Fibroblast of lung (primary cell): Measurements from ENCODE around the gene LCLAT1. TPM values are rescaled to one million over a fixed set of nuclear protein-coding genes. Genes with fewer than 3 reads are reported as not detected.

Experiments
- DNase-seq, 2 donors: peaks; one replicate each; pipeline versions ENCODE4 v3.0.0 to v3.0.0-alpha.2; 2010; ENCODE audit warnings: low read depth in 2 of 2
- H2AFZ ChIP-seq: 2 replicates; pipeline ENCODE4 v1.5.1; 2012; ENCODE audit warnings: low read length, control low read depth, inconsistent platforms
- H3K27ac ChIP-seq: 2 replicates; pipeline ENCODE4 v1.5.1; 2011; ENCODE audit warnings: low read length, control low read depth; ENCODE audit not compliant: insufficient read depth
- H3K27me3 ChIP-seq: 2 replicates; pipeline ENCODE4 v1.5.1; 2011; ENCODE audit warnings: mild to moderate bottlenecking, low read length; ENCODE audit not compliant: control insufficient read depth, insufficient read depth
- H3K36me3 ChIP-seq: 2 replicates; pipeline ENCODE4 v1.5.1; 2011; ENCODE audit warnings: low read length; ENCODE audit not compliant: control insufficient read depth, insufficient read depth
- H3K4me1 ChIP-seq: 2 replicates; pipeline ENCODE4 v1.5.1; 2011; ENCODE audit warnings: low read length; ENCODE audit not compliant: control insufficient read depth, insufficient read depth; ENCODE audit errors: extremely low read depth
- H3K4me2 ChIP-seq: 2 replicates; pipeline ENCODE4 v1.5.1; 2011; ENCODE audit warnings: low read length, control low read depth; ENCODE audit not compliant: insufficient read depth; ENCODE audit errors: extremely low read depth
- H3K4me3 ChIP-seq, 4 experiments: fragments of 200-600 bp in 1 of 4; sonication (generic) in 1 of 4; replicated peaks in 1 of 4; 2 replicates each; pipeline ENCODE4 v1.5.1; 2011 to 2016; ENCODE audit warnings: low read length in 4 of 4, low read depth in 3 of 4, mild to moderate bottlenecking in 3 of 4, control low read depth in 2 of 4, inconsistent platforms in 1 of 4, mixed read lengths in 1 of 4; ENCODE audit not compliant: insufficient read depth in 1 of 4; ENCODE audit errors: control extremely low read depth in 1 of 4
- H3K79me2 ChIP-seq: 2 replicates; pipeline ENCODE4 v1.5.1; 2012; ENCODE audit warnings: mild to moderate bottlenecking, low read length, inconsistent platforms; ENCODE audit not compliant: control insufficient read depth, insufficient read depth
- H3K9ac ChIP-seq: 2 replicates; pipeline ENCODE4 v1.5.1; 2011; ENCODE audit warnings: mild to moderate bottlenecking, low read length, control low read depth; ENCODE audit not compliant: insufficient read depth
- H3K9me3 ChIP-seq: 2 replicates; pipeline ENCODE4 v1.5.1; 2012; ENCODE audit warnings: low read depth, low read length; ENCODE audit not compliant: control insufficient read depth, insufficient read depth
- H4K20me1 ChIP-seq: 2 replicates; pipeline ENCODE4 v1.5.1; 2011; ENCODE audit warnings: low read length; ENCODE audit not compliant: control insufficient read depth, insufficient read depth; ENCODE audit errors: extremely low read depth
- CTCF ChIP-seq, 2 donors: IDR thresholded peaks in 1 of 2; conservative IDR thresholded peaks in 1 of 2; 1 replicate in 1 of 2; 2 replicates in 1 of 2; pipeline ENCODE4 v1.5.1; 2011 to 2012; ENCODE audit warnings: low read length in 2 of 2, control low read depth in 1 of 2, inconsistent platforms in 1 of 2, low read depth in 1 of 2, mild to moderate bottlenecking in 1 of 2
- EZH2 ChIP-seq: IDR thresholded peaks from 2 replicates; pipeline ENCODE4 v1.5.1; 2012; ENCODE audit warnings: low read length, control low read depth, mild to moderate bottlenecking; ENCODE audit errors: missing control alignments
- polyA plus RNA-seq, 2 donors: library from polyadenylated mRNA; depleted of rRNA in 1 of 2; stranded (reverse) in 1 of 2; unstranded in 1 of 2; fragments of >200 nt; gene quantifications; 2 replicates each; pipeline ENCODE4 v1.2.1, GENCODE V29; 2011 to 2012; ENCODE audit warnings: missing spikeins in 1 of 2
- total RNA-seq: library from RNA; depleted of rRNA; stranded (reverse); fragments of >200 nt; gene quantifications from 2 replicates; pipeline ENCODE4 v1.2.1, GENCODE V29; 2014

Gene LCLAT1
- total and polyA plus RNA-seq, 2 donors (not counting 1 experiment from before 2014, with no cell fraction given): 43.3 to 45.9 TPM

- TF ChIP-seq EZH2: no peak
- TF ChIP-seq CTCF (conservative IDR thresholded peaks at IDR 0.05 in 1 of 2, IDR thresholded peaks at IDR 0.05 in 1 of 2; ENCODE audit: low read depth in 1 of 2, low read length in 2 of 2): no peak
Measured at GRCh38 chr2:30643674-30644073, 196.6 kb downstream of the LCLAT1 start.

GRCh38 chr2:30645081-30645744 is 198.2 kb downstream of the LCLAT1 start:
- Histone ChIP-seq H3K9me3 (no peaks in the 10 kb centered on the region), H3K9ac (no peak overlapping the region), H3K27ac (no peak overlapping the region), H3K36me3 (no peaks in the 10 kb centered on the region), H3K4me2 (no peak overlapping the region), H3K4me1 (no peaks in the 10 kb centered on the region), H3K27me3 (no peaks in the 10 kb centered on the region), H3K4me3 (no peak overlapping the region), H4K20me1 (no peaks in the 10 kb centered on the region), H3K79me2 (no peaks in the 10 kb centered on the region), H2AFZ (no peak overlapping the region)
- DNase-seq: no peak
- TF ChIP-seq EZH2: no peak
- TF ChIP-seq CTCF (conservative IDR thresholded peaks at IDR 0.05 in 1 of 2, IDR thresholded peaks at IDR 0.05 in 1 of 2; ENCODE audit: low read depth in 1 of 2, low read length in 2 of 2): no peak

More at GRCh38 chr2:30643674-30644073, 196.6 kb downstream of the LCLAT1 start:
- Histone ChIP-seq H3K9ac (no peak overlapping the region), H3K4me3 (no peak overlapping the region), H3K36me3 (no peaks in the 10 kb centered on the region), H3K4me2 (no peak overlapping the region), H3K79me2 (no peaks in the 10 kb centered on the region), H2AFZ (no peak overlapping the region), H4K20me1 (no peaks in the 10 kb centered on the region), H3K9me3 (no peaks in the 10 kb centered on the region), H3K27me3 (no peaks in the 10 kb centered on the region), H3K4me1 (no peaks in the 10 kb centered on the region), H3K27ac (no peak overlapping the region)
- DNase-seq: no peak

- TF ChIP-seq CTCF (conservative IDR thresholded peaks at IDR 0.05 in 1 of 2, IDR thresholded peaks at IDR 0.05 in 1 of 2; ENCODE audit: low read depth in 1 of 2, low read length in 2 of 2): no peak
- TF ChIP-seq EZH2: no peak
- no peak overlapping the region for H2AFZ ChIP-seq
- no peaks in the 10 kb centered on the region for H3K4me1 ChIP-seq
- no peak overlapping the region for H3K27ac ChIP-seq
- no peaks in the 10 kb centered on the region for H4K20me1 ChIP-seq
- DNase-seq: no peak
- no peak overlapping the region for H3K4me3 ChIP-seq
- no peaks in the 10 kb centered on the region for H3K36me3 ChIP-seq
- H3K27me3 ChIP-seq: no peaks in the 10 kb centered on the region
- no peaks in the 10 kb centered on the region for H3K9me3 ChIP-seq
- H3K9ac ChIP-seq: no peak overlapping the region
- H3K79me2 ChIP-seq: no peaks in the 10 kb centered on the region
- no peak overlapping the region for H3K4me2 ChIP-seq
Measured at GRCh38 chr2:30645745-30646119, 198.7 kb downstream of the LCLAT1 start.
